ENCODE results near the gene NPL.

The NPL gene

DNA sequence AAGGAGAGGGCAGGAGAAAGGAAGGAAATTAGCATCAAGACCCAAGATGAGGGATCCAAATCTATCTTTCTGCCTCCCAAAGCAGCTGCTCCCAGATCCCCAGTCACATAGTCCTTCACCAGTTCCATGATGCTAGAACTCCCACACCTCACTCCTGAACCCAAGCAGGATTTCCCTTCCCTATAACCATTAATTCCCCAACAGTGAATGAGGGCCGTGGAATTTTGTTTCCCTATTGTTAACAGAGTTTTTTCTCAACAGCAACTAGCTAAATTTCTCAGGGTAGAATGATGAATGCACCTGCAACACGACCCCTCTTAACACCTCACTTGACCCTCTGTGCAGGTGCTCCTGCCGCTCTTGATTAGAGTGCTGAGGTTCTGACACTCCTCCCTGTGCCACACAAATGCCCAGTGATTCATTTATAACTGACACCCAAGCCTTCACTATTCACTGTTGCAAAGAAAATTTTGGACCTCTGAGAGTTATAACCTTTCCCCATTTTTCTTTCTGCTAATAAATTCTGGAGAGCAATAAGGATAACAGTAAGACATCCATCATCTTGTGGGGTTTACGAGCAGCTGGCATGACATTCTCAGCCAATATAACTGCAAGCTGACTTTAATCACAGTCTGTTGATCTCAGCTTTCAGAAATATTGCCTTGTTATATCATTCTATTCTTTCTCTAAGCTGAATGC lies 25.4 kb upstream of the NPL start:
- no peak overlapping the region for H3K4me3 ChIP-seq (ENCODE audit: low read length)

DNA sequence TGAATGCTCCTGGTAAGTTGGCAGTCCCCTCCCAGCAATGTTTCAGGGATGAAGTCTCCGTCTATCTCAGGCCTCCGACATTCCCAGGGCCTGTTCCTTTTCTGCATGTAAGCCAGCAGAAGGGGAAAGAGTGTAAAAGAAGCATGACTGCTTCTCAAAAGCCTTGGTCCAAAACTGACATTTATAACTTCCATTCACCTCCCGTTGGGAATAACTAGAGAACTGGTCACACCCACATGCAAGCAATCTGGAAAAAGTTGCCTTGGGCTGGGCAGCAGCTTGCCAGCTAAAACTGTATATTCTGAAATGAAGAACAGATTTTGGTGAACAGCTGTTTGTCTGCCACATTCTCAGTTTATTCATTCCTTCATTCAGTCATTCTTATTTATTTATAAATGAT lies 24.2 kb upstream of the NPL start:
- Histone ChIP-seq H3K9me3 (ENCODE audit: insufficient read depth, low read depth, low read length) (peaks cover 6% of the 10 kb centered on the region), H3K36me3 (ENCODE audit: insufficient read depth, low read depth, low read length) (no peaks in the 10 kb centered on the region), H3K9ac (ENCODE audit: low read depth, low read length) (no peak overlapping the region), H3K4me3 (ENCODE audit: low read length) (no peak overlapping the region), H3K27me3 (ENCODE audit: insufficient read depth, low read length) (no peaks in the 10 kb centered on the region), H3K4me1 (ENCODE audit: insufficient read depth, low read length) (no peaks in the 10 kb centered on the region), H3K27ac (ENCODE audit: low read length) (no peak overlapping the region)

More for the DNA sequence above, 25.4 kb upstream of the NPL start:
- Histone ChIP-seq H3K4me1 (ENCODE audit: insufficient read depth, low read length) (no peaks in the 10 kb centered on the region), H3K9ac (ENCODE audit: low read depth, low read length) (no peak overlapping the region), H3K27me3 (ENCODE audit: insufficient read depth, low read length) (no peaks in the 10 kb centered on the region), H3K36me3 (ENCODE audit: insufficient read depth, low read depth, low read length) (no peaks in the 10 kb centered on the region), H3K27ac (ENCODE audit: low read length) (no peak overlapping the region), H3K9me3 (ENCODE audit: insufficient read depth, low read depth, low read length) (peaks cover 6% of the 10 kb centered on the region)

DNA sequence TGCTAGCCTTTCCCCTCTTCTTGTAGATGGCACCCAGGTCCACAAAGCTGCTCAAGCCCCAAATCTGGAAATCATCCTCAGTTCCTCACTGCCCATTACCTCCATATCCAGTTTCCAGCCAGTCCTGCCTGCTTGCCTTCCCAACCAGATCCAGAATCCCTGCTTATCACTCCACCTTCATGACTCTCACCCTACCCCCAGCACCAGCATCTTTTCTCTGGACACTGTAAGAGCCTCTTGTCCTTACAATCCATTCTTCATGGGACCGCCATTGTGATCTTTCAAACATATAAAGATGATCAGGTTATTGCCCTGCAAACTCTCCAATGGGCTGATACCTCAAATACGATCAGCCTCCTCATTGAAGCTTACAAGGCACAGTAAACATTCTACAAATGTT lies 23.5 kb upstream of the NPL start:
- no peak overlapping the region for H3K4me3 ChIP-seq (ENCODE audit: low read length)
- H3K4me1 ChIP-seq (ENCODE audit: insufficient read depth, low read length), result no peaks in the 10 kb centered on the region
- peaks cover 6% of the 10 kb centered on the region for H3K9me3 ChIP-seq (ENCODE audit: insufficient read depth, low read depth, low read length)
- no peaks in the 10 kb centered on the region for H3K36me3 ChIP-seq (ENCODE audit: insufficient read depth, low read depth, low read length)
- no peaks in the 10 kb centered on the region for H3K27me3 ChIP-seq (ENCODE audit: insufficient read depth, low read length)
- H3K27ac ChIP-seq (ENCODE audit: low read length), result no peak overlapping the region
- no peak overlapping the region for H3K9ac ChIP-seq (ENCODE audit: low read depth, low read length)

DNA sequence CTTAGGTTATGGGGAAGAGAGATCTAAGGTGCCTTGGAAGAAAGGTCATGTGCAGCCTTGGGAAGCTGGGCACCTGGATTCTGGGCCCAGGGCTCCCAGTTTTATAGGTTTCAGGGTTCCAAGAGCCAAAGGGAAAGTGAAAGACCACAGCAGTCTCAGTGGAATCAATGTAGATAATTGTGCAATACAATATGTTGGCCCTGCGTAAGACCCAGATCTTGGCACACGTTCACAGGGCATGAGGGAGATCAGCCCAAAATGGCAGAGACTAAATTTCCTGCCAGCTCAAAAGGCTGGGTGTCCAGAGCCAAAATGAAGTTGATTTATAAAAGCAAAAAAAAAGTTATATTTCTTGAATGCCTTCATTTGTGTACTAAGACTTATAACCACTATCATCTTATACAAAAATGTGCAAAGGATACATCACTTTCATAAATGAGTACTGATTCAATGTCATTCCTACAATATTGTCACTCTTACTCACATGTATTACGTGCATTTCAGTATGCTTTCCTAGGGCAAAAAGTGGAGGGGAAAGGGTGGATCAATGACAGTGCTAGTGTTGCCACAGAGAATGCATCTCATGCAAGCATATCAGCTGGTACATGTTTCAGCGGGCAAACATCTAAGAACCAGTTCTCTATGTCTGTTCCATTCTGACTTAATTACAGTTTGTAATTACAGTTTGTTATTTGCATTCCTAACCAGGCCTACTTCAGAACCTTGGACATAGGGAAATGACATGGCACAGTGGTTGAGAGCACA lies 22.5 kb upstream of the NPL start:
- H3K27ac ChIP-seq (ENCODE audit: low read length), result no peak overlapping the region
- H3K4me3 ChIP-seq (ENCODE audit: low read length), result no peak overlapping the region
- H3K9me3 ChIP-seq (ENCODE audit: insufficient read depth, low read depth, low read length), result no peaks in the 10 kb centered on the region
- H3K27me3 ChIP-seq (ENCODE audit: insufficient read depth, low read length), result no peaks in the 10 kb centered on the region
- no peak overlapping the region for H3K9ac ChIP-seq (ENCODE audit: low read depth, low read length)
- H3K36me3 ChIP-seq (ENCODE audit: insufficient read depth, low read depth, low read length), result no peaks in the 10 kb centered on the region
- 0 out of 2 replicates have a peak, but pooled peaks cover 3% of the 10 kb centered on the region for H3K4me1 ChIP-seq (ENCODE audit: insufficient read depth, low read length)

DNA sequence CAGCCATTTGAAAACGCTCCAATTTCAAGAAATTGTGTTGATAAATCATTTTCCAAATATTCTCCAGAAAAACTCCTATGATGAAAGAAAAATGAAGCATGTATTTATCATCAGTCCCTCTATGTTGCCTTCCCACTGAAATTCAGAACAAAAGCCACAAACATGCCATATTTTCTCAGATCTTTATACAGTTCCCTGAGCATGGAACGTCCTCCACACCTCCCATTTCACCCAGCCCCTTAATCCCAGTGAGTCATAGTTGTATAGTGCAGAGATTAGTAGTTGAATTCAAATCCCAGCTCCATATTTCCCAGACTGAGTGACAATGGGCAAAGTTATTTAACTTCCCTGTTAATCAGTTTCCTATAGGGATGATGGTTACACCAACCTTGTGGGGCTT lies 20.6 kb upstream of the NPL start:
- H3K27ac ChIP-seq (ENCODE audit: low read length), result no peak overlapping the region
- H3K9me3 ChIP-seq (ENCODE audit: insufficient read depth, low read depth, low read length), result no peaks in the 10 kb centered on the region
- H3K27me3 ChIP-seq (ENCODE audit: insufficient read depth, low read length), result no peaks in the 10 kb centered on the region
- no peaks in the 10 kb centered on the region for H3K36me3 ChIP-seq (ENCODE audit: insufficient read depth, low read depth, low read length)
- no peak overlapping the region for H3K4me3 ChIP-seq (ENCODE audit: low read length)
- H3K4me1 ChIP-seq (ENCODE audit: insufficient read depth, low read length), result 0 out of 2 replicates have a peak, but pooled peaks cover 3% of the 10 kb centered on the region
- no peak overlapping the region for H3K9ac ChIP-seq (ENCODE audit: low read depth, low read length)

DNA sequence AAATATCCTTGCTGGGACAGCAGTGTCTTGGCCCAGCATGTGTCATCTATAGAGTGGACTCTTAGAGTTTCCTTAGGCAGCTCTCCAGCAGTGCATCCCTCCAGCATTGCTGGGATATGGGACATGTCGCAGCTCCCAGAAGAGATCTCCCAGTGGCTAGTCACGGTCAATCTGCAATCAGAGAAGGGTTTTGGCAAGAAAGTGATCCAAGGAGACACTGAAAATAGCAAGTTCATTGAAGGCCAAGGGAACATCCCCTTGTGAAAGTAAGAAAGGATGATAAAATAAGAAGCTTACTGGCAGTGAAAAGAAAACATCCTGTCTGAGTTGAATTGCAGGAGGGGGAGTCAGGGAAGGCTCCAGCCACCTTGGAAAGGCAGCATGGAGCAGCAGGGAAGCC lies 19.3 kb upstream of the NPL start:
- no peaks in the 10 kb centered on the region for H3K27me3 ChIP-seq (ENCODE audit: insufficient read depth, low read length)
- H3K9me3 ChIP-seq (ENCODE audit: insufficient read depth, low read depth, low read length), result no peaks in the 10 kb centered on the region
- no peak overlapping the region for H3K9ac ChIP-seq (ENCODE audit: low read depth, low read length)
- H3K4me3 ChIP-seq (ENCODE audit: low read length), result no peak overlapping the region
- no peaks in the 10 kb centered on the region for H3K36me3 ChIP-seq (ENCODE audit: insufficient read depth, low read depth, low read length)
- no peak overlapping the region for H3K27ac ChIP-seq (ENCODE audit: low read length)
- H3K4me1 ChIP-seq (ENCODE audit: insufficient read depth, low read length), result 0 out of 2 replicates have a peak, but pooled peaks cover 3% of the 10 kb centered on the region

DNA sequence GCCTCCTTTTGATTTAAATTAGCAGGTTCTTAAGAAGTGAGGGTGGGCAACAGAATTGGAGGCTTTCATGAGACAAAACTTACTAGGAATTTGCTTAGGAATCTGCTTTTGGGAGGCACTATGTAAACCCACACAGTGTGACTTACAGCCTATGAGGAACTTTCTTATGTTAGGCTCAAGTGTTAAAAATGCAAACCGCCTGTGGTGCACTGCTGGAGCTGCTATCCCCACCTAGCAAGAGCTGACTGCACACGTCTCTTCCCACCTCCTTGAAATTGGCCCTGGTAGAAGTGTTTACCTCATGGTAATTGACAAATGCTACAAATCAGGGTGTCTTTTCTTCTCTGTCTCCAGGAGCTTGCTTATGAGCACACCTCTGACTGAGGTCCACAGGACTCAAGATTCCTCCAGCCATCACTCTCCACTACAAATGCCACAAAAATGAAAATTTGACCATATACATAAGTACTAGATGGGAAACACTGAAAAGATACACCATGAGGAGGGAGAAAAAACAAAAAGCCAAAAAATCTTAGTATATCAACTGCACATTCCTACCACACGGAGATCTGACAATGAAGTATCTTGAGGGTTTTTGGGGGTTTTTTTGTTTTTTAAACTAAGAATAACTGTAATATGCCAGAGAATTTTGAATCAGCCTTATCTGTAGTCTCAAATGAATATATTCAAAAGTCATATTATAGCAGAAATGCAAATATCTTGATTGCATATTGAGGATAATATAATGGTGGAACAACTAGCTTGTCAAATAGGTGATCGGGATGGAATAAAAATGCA lies 18.2 kb upstream of the NPL start:
- Histone ChIP-seq H3K36me3 (ENCODE audit: insufficient read depth, low read depth, low read length) (no peaks in the 10 kb centered on the region), H3K27me3 (ENCODE audit: insufficient read depth, low read length) (no peaks in the 10 kb centered on the region), H3K27ac (ENCODE audit: low read length) (no peak overlapping the region), H3K9me3 (ENCODE audit: insufficient read depth, low read depth, low read length) (no peaks in the 10 kb centered on the region), H3K4me1 (ENCODE audit: insufficient read depth, low read length) (0 out of 2 replicates have a peak, but pooled peaks cover 3% of the 10 kb centered on the region), H3K4me3 (ENCODE audit: low read length) (no peak overlapping the region), H3K9ac (ENCODE audit: low read depth, low read length) (no peak overlapping the region)

DNA sequence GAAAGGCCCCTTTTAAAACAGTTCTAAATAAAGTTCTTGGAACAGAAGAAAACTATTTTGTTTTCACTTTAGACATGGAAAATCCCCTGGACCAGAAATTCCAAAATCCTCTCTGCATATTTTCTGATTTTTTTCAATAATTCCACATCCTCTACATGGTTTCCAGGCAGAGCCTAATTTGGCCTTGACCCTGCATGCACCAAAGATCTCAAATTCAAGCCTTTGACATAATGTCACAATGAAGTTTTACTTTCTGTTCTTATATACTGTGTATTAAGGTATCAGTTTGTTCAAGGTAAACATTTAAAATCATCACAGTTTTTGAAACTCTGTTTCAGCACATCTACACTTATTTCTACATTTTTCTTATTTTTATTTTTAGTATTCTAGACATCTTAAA lies 12.2 kb upstream of the NPL start:
- H3K9ac ChIP-seq (ENCODE audit: low read depth, low read length), result no peak overlapping the region
- no peaks in the 10 kb centered on the region for H3K36me3 ChIP-seq (ENCODE audit: insufficient read depth, low read depth, low read length)
- no peaks in the 10 kb centered on the region for H3K27me3 ChIP-seq (ENCODE audit: insufficient read depth, low read length)
- peaks cover 4% of the 10 kb centered on the region; the same call in 1 of the 2 replicates for H3K4me1 ChIP-seq (ENCODE audit: insufficient read depth, low read length)
- no peak overlapping the region for H3K4me3 ChIP-seq (ENCODE audit: low read length)
- no peaks in the 10 kb centered on the region for H3K9me3 ChIP-seq (ENCODE audit: insufficient read depth, low read depth, low read length)
- no peak overlapping the region for H3K27ac ChIP-seq (ENCODE audit: low read length)

DNA sequence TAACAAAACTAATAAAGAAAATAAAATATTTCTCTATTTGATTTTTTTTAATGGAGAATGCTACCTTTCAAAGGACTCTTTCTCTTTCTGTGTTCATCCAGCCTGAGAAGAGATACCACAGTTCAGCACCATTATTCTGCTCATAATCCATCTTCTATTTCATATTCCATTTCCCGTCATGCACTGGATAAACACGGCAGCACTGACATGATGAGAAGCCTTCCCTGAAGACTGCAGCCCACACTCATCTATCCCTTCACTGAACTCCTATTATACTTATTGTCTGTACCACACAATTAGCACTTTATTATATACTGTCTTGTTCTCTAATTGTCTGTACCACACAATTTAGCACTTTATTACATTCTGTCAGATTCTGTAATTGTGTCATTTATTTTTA lies 10.7 kb upstream of the NPL start:
- no peaks in the 10 kb centered on the region for H3K9me3 ChIP-seq (ENCODE audit: insufficient read depth, low read depth, low read length)
- no peak overlapping the region for H3K4me3 ChIP-seq (ENCODE audit: low read length)

DNA sequence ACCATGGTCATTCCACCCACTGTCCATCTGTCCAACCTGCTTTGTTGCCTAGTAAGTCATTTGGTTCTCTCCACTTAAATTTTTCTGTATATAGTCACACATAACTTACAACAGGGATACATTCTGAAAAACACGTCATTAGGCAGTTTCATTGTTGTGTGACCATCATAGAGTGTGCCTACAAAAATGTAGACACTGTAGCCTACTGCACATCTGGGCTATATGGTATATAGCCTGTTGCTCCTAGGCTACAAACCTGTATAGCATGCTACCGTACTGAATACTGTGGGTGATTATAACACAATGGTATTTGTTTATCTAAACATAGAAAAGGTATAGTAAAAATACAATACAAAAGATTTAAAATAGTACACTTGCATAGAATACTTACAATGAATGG lies 10.0 kb upstream of the NPL start:
- Histone ChIP-seq H3K27me3 (ENCODE audit: insufficient read depth, low read length) (no peaks in the 10 kb centered on the region), H3K4me3 (ENCODE audit: low read length) (no peak overlapping the region), H3K9me3 (ENCODE audit: insufficient read depth, low read depth, low read length) (no peaks in the 10 kb centered on the region), H3K9ac (ENCODE audit: low read depth, low read length) (no peak overlapping the region), H3K36me3 (ENCODE audit: insufficient read depth, low read depth, low read length) (no peaks in the 10 kb centered on the region), H3K27ac (ENCODE audit: low read length) (no peak overlapping the region), H3K4me1 (ENCODE audit: insufficient read depth, low read length) (peaks cover 4% of the 10 kb centered on the region; the same call in 1 of the 2 replicates)

More for the DNA sequence above, 10.7 kb upstream of the NPL start:
- Histone ChIP-seq H3K36me3 (ENCODE audit: insufficient read depth, low read depth, low read length) (no peaks in the 10 kb centered on the region), H3K27me3 (ENCODE audit: insufficient read depth, low read length) (no peaks in the 10 kb centered on the region), H3K27ac (ENCODE audit: low read length) (no peak overlapping the region), H3K9ac (ENCODE audit: low read depth, low read length) (no peak overlapping the region), H3K4me1 (ENCODE audit: insufficient read depth, low read length) (peaks cover 4% of the 10 kb centered on the region; the same call in 1 of the 2 replicates)

DNA sequence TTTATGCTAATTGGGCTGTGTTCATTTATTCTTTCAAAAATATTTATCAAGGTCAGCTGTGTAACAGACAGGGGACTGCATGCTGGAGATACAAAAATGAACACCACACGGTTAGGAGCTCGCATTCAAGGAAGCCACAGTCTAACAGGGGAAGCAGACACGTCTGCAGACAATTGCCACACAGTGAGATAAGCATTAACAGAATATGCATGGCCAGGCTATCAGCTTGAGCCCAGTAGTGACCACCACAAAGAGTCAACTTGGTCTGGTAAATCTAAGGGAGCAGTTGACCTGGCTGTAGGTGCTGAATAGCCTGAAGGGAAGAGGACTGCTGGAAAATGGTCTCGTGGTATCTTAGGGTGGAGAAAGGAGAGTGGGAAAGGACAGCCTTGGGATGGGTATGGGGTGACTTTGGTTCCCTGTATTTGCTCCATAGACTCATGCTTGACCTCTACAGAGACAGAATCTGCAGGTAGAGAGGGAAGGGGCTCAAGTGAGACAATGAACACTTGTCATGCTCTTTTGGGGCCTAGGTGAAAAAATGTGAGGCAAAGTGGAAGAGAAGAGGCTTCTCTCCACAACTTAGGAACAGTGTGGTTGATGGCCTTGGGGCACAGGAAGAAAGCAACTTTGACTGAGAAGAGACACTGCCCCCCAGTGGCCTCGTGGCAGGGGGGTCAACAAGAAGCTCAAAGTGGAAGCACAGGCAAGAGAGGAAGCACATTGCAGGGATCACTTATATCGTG lies 7.6 kb upstream of the NPL start:
- Histone ChIP-seq H3K4me1 (ENCODE audit: insufficient read depth, low read length) (peaks cover 4% of the 10 kb centered on the region; the same call in 1 of the 2 replicates), H3K9ac (ENCODE audit: low read depth, low read length) (no peak overlapping the region), H3K27ac (ENCODE audit: low read length) (no peak overlapping the region), H3K9me3 (ENCODE audit: insufficient read depth, low read depth, low read length) (no peaks in the 10 kb centered on the region), H3K36me3 (ENCODE audit: insufficient read depth, low read depth, low read length) (no peaks in the 10 kb centered on the region), H3K27me3 (ENCODE audit: insufficient read depth, low read length) (peaks cover 3% of the 10 kb centered on the region), H3K4me3 (ENCODE audit: low read length) (no peak overlapping the region)
